Measurements from ENCODE around the gene ATP8B3. TPM values are rescaled to one million over a fixed set of nuclear protein-coding genes. Genes with fewer than 3 reads are reported as not detected.
A peak's percentile ranks its signal among the peaks of the same experiment; 100 is the strongest.

Gene ATP8B3
- total and polyA plus RNA-seq, 2 experiments from 2014 or later = 2.1 to 6.0 TPM

DNA sequence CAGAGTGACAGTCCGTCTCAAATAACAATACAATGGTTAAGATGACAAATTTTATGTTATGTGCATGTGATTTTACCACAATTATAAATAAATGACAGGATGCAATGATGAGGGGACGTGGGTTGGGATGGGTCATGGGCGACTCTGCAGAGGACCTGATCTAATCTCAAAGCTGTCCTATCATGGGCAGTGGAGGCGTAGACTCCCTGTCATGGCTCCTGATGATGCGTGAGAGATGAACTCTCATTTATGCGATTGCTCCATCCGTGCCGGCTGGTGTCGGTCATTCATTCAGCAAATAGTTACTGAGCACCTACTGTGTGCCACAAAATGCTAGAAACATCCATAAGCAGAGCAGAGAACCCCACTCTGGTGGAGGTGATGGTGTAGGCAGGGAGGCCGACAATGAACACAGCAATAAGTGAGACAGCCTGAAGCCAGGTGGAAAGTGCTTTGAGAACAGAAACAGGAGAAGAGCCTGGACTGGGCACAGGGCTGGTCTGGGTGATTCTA is 37.9 kb upstream of the ATP8B3 start:
- peaks cover 31% of the 10 kb centered on the region for H3K79me2 ChIP-seq (replicated peaks; ENCODE audit: insufficient read depth)
- H3K27me3 Mint-ChIP-seq (ENCODE audit: insufficient read depth, low read depth, poor library complexity) = peaks cover 30% of the 10 kb centered on the region
- H3K27me3 ChIP-seq (ENCODE audit: insufficient read depth) = no peaks in the 10 kb centered on the region
- DNase-seq (ENCODE audit: low spot score) = no peak
- H4K20me1 ChIP-seq (replicated peaks; ENCODE audit: insufficient read depth) = peaks cover 11% of the 10 kb centered on the region
- H3K27ac Mint-ChIP-seq = peak overlapping the region; percentile 41; the same call in 1 of the 2 replicates
- peaks cover 13% of the 10 kb centered on the region; the same call in 1 of the 2 replicates for H3K4me1 ChIP-seq (ENCODE audit: insufficient read depth)
- no peak overlapping the region for H3K27ac ChIP-seq (ENCODE audit: low read depth)
- no peaks in the 10 kb centered on the region for H3K36me3 ChIP-seq (ENCODE audit: insufficient read depth)
- H3K4me3 ChIP-seq = no peak overlapping the region
- peaks cover 19% of the 10 kb centered on the region for H3F3A ChIP-seq (replicated peaks; ENCODE audit: low read depth)
- 0 out of 3 replicates have a peak, but pooled peaks cover 2% of the 10 kb centered on the region for H3K9me3 Mint-ChIP-seq
- no peaks in the 10 kb centered on the region for H3K9me2 ChIP-seq (ENCODE audit: insufficient read depth)
- peaks cover 5% of the 10 kb centered on the region; the same call in 2 of the 3 replicates for H3K36me3 Mint-ChIP-seq (ENCODE audit: low read depth)
- H2AFZ ChIP-seq = no peak overlapping the region
- no peak for ATAC-seq
- no peak overlapping the region for H3K4me3 Mint-ChIP-seq
- peaks cover 43% of the 10 kb centered on the region for H3K4me1 Mint-ChIP-seq
- TF ChIP-seq REST (IDR thresholded peaks at IDR 0.05; ENCODE audit: unreplicated experiment) = no peak
- TF ChIP-seq EZH2 (IDR thresholded peaks at IDR 0.05; ENCODE audit: low read depth, unreplicated experiment) = no peak
- TF ChIP-seq, protein P1, sequence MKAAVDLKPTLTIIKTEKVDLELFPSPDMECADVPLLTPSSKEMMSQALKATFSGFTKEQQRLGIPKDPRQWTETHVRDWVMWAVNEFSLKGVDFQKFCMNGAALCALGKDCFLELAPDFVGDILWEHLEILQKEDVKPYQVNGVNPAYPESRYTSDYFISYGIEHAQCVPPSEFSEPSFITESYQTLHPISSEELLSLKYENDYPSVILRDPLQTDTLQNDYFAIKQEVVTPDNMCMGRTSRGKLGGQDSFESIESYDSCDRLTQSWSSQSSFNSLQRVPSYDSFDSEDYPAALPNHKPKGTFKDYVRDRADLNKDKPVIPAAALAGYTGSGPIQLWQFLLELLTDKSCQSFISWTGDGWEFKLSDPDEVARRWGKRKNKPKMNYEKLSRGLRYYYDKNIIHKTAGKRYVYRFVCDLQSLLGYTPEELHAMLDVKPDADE (IDR thresholded peaks at IDR 0.05) = no peak
- no peak for TF ChIP-seq NANOG (IDR thresholded peaks at IDR 0.05; ENCODE audit: borderline replicate concordance)
- H3K4me2 ChIP-seq = no peak overlapping the region

DNA sequence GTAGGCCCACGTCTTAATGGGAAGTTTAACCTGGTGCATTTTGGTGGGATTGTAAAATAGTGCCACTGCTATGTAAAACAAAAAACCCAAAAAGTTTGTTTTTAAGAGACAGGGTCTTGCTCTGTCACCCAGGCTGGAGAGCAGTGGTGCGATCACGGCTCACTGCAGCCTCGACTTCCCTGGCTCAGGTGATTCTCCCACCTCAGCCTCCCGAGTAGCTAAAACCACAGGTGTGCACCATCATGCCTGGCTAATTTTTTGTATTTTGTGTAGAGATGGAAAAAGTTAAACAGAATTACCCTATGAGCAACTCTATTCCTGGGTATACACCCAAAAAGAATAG is 37.0 kb upstream of the ATP8B3 start:
- Histone ChIP-seq H3K27ac (ENCODE audit: low read depth) (no peak overlapping the region; the same call in 1 of the 2 replicates), H3K4me3 (no peak overlapping the region), H3K36me3 (ENCODE audit: insufficient read depth) (no peaks in the 10 kb centered on the region), H4K20me1 (replicated peaks; ENCODE audit: insufficient read depth) (peaks cover 12% of the 10 kb centered on the region), H3K9me2 (ENCODE audit: insufficient read depth) (no peaks in the 10 kb centered on the region), H3K27me3 (ENCODE audit: insufficient read depth) (no peaks in the 10 kb centered on the region), H2AFZ (no peak overlapping the region), H3K4me2 (no peak overlapping the region), H3K4me1 (ENCODE audit: insufficient read depth) (peaks cover 5% of the 10 kb centered on the region; the same call in 1 of the 2 replicates), H3F3A (replicated peaks; ENCODE audit: low read depth) (peaks cover 16% of the 10 kb centered on the region), H3K79me2 (replicated peaks; ENCODE audit: insufficient read depth) (peaks cover 39% of the 10 kb centered on the region)
- Mint-ChIP-seq H3K27ac (peak overlapping the region; percentile 59; the same call in 1 of the 2 replicates), H3K36me3 (ENCODE audit: low read depth) (peaks cover 2% of the 10 kb centered on the region; the same call in 2 of the 3 replicates), H3K4me1 (peaks cover 38% of the 10 kb centered on the region), H3K4me3 (peak overlapping the region; percentile 66; the same call in 2 of the 3 replicates), H3K9me3 (0 out of 3 replicates have a peak, but pooled peaks cover 2% of the 10 kb centered on the region), H3K27me3 (ENCODE audit: insufficient read depth, low read depth, poor library complexity) (peaks cover 28% of the 10 kb centered on the region)
- DNase-seq (ENCODE audit: low spot score) (no peak), ATAC-seq (no peak)
- TF ChIP-seq CREB1 (CRISPR knock-in tag; IDR thresholded peaks at IDR 0.05; ENCODE audit: low read depth) (no peak), REST (IDR thresholded peaks at IDR 0.05; ENCODE audit: unreplicated experiment) (no peak), STAT1 (IDR thresholded peaks at IDR 0.05; ENCODE audit: unreplicated experiment) (no peak)
- TF ChIP-seq, protein P2, sequence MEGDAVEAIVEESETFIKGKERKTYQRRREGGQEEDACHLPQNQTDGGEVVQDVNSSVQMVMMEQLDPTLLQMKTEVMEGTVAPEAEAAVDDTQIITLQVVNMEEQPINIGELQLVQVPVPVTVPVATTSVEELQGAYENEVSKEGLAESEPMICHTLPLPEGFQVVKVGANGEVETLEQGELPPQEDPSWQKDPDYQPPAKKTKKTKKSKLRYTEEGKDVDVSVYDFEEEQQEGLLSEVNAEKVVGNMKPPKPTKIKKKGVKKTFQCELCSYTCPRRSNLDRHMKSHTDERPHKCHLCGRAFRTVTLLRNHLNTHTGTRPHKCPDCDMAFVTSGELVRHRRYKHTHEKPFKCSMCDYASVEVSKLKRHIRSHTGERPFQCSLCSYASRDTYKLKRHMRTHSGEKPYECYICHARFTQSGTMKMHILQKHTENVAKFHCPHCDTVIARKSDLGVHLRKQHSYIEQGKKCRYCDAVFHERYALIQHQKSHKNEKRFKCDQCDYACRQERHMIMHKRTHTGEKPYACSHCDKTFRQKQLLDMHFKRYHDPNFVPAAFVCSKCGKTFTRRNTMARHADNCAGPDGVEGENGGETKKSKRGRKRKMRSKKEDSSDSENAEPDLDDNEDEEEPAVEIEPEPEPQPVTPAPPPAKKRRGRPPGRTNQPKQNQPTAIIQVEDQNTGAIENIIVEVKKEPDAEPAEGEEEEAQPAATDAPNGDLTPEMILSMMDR (conservative IDR thresholded peaks at IDR 0.05; ENCODE audit: low read depth in 2 of 2) = no peak

Measured in GM23338 (cell line).